HUES64 (cell line): Measurements from ENCODE around the gene DUOX2.

Source experiments
- H3K27ac ChIP-seq: 2 replicates; pipeline ENCODE4 v1.7.0; 2013; ENCODE audit warnings: low read depth, low read length, inconsistent platforms
- H3K27me3 ChIP-seq: 2 replicates; pipeline ENCODE4 v1.6.1; 2013; ENCODE audit warnings: mild to moderate bottlenecking, low read length; ENCODE audit not compliant: insufficient read depth
- H3K36me3 ChIP-seq: 2 replicates; pipeline ENCODE4 v1.6.1; 2013; ENCODE audit warnings: mild to moderate bottlenecking, low read length; ENCODE audit not compliant: insufficient read depth
- H3K4me1 ChIP-seq: 2 replicates; pipeline ENCODE4 v1.6.1; 2013; ENCODE audit warnings: mild to moderate bottlenecking, low read length, moderate library complexity; ENCODE audit not compliant: insufficient read depth
- H3K4me3 ChIP-seq: 2 replicates; pipeline ENCODE4 v1.5.1; 2013; ENCODE audit warnings: mild to moderate bottlenecking, low read length, moderate library complexity
- H3K9ac ChIP-seq: 2 replicates; pipeline ENCODE4 v1.6.1; 2013; ENCODE audit warnings: mild to moderate bottlenecking, low read depth, low read length
- H3K9me3 ChIP-seq: 2 replicates; pipeline ENCODE4 v1.6.1; 2013; ENCODE audit warnings: low read depth, low read length; ENCODE audit not compliant: insufficient read depth
- WGBS: fragments of 150-250, 120-280 bp; methylation state at CpG from one replicate; pipeline ENCODE4 v1.1.7; 2013; ENCODE audit warnings: missing lambda C conversion rate; 5-methylcytosine and 5-hydroxymethylcytosine counted together

DUOX2 gene

GRCh38 chr15:45117308-45118130 lies 3.5 kb upstream of the DUOX2 start:
- Histone ChIP-seq H3K4me3 (peak overlapping the region; percentile 17; the same call in 1 of the 2 replicates), H3K4me1 (peaks cover 13% of the 10 kb centered on the region; the same call in 1 of the 2 replicates), H3K9ac (no peak overlapping the region), H3K9me3 (no peaks in the 10 kb centered on the region; the same call in 1 of the 2 replicates), H3K27ac (no peak overlapping the region), H3K36me3 (no peaks in the 10 kb centered on the region), H3K27me3 (peaks cover 60% of the 10 kb centered on the region)
- WGBS: 88% methylated on average over 33 of the region's 33 CpGs

DNA sequence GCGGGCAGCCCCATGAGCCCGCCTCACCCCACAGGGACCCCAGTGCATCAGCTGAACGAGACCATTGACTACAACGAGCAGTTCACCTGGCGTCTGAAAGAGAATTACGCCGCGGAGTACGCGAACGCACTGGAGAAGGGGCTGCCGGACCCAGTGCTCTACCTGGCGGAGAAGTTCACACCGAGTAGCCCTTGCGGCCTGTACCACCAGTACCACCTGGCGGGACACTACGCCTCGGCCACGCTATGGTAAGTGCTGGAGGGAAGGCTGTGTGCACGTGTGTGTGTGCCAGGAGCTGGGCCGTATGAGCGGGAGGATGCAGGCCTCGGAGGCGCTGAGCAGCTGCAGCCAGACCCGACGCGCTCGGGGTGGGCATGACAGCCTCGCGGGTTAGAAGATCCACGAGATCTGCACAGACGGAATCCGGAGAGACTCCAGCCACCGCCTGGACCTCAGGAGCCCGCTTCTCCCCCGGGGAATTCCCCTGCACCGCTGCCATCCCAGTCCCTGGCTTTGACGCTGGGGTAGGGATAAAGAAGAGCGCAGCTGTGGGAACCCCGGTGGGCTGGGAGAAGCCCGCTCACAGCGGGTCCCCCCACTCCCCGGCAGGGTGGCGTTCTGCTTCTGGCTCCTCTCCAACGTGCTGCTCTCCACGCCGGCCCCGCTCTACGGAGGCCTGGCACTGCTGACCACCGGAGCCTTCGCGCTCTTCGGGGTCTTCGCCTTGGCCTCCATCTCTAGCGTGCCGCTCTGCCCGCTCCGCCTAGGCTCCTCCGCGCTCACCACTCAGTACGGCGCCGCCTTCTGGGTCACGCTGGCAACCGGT lies 2.7 kb upstream of the DUOX2 start:
- Histone ChIP-seq H3K4me1 (peaks cover 17% of the 10 kb centered on the region; the same call in 1 of the 2 replicates), H3K4me3 (no peak overlapping the region), H3K27me3 (peaks cover 68% of the 10 kb centered on the region), H3K9me3 (no peaks in the 10 kb centered on the region; the same call in 1 of the 2 replicates), H3K9ac (no peak overlapping the region), H3K36me3 (no peaks in the 10 kb centered on the region), H3K27ac (no peak overlapping the region)
- WGBS: 92% methylated on average over 65 of the region's 65 CpGs

DNA sequence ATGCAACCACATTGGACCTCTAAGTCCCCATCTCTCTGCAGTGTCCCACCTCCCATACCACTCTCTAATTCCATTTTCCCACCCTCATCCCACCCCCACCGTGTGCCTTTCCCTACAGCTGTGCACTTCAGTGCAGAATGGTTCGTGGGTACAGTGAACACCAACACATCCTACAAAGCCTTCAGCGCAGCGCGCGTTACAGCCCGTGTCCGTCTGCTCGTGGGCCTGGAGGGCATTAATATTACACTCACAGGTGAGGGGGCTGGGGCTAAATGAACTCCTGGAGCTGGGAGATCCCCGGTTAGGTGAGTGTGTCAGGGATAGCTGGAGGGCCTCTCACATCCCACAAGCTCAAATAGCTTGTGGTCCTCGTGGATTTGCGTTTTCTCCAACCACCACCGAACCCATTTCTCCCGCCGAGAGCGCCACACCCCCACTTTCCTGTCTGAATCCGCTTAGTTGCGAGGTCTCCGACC lies 2.1 kb upstream of the DUOX2 start:
- WGBS: 92% methylated on average over 18 of the region's 19 CpGs
- peaks cover 74% of the 10 kb centered on the region for H3K27me3 ChIP-seq
- no peak overlapping the region for H3K4me3 ChIP-seq
- no peaks in the 10 kb centered on the region for H3K36me3 ChIP-seq
- no peaks in the 10 kb centered on the region; the same call in 1 of the 2 replicates for H3K9me3 ChIP-seq
- H3K4me1 ChIP-seq: peaks cover 17% of the 10 kb centered on the region; the same call in 1 of the 2 replicates
- no peak overlapping the region for H3K9ac ChIP-seq
- H3K27ac ChIP-seq: no peak overlapping the region

DNA sequence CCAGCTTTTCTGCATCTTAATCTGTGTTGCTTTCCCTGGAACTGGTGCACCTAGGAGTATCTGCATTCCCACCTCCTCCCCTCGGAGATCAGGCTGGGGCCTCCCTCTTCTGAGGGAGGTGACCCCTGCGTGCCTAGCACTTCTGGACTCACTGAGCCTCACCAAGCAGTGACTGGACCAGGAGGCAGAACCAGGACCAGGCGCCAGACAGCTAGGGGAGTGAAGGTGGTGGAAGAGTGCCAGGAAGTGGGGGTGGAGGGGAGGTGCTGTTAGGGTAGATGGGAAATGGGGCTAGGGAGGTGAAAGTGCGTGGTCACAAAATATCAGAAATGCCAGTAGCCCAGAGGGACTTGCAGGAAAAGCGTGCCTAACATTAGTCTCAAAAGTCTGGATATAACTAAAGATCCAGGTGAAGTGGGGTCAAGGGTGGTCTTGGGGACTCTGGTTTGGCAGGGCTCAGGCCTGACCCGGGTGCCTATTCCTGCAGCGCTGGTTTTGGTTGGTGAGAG lies 1.4 kb upstream of the DUOX2 start:
- Histone ChIP-seq H3K4me3 (no peak overlapping the region), H3K9ac (no peak overlapping the region), H3K4me1 (peaks cover 17% of the 10 kb centered on the region; the same call in 1 of the 2 replicates), H3K36me3 (no peaks in the 10 kb centered on the region), H3K27me3 (peaks cover 78% of the 10 kb centered on the region), H3K27ac (no peak overlapping the region), H3K9me3 (no peaks in the 10 kb centered on the region; the same call in 1 of the 2 replicates)
- 87% methylated on average over 7 of the region's 7 CpGs for WGBS

GRCh38 chr15:45114751-45115085 lies 746 bp upstream of the DUOX2 start:
- WGBS: 46% methylated on average over 2 of the region's 2 CpGs
- Histone ChIP-seq H3K4me1 (peaks cover 17% of the 10 kb centered on the region; the same call in 1 of the 2 replicates), H3K9ac (no peak overlapping the region), H3K36me3 (no peaks in the 10 kb centered on the region), H3K27ac (no peak overlapping the region), H3K27me3 (peaks cover 84% of the 10 kb centered on the region), H3K9me3 (no peaks in the 10 kb centered on the region; the same call in 1 of the 2 replicates), H3K4me3 (peak overlapping the region; percentile 44; the same call in 1 of the 2 replicates)

DNA sequence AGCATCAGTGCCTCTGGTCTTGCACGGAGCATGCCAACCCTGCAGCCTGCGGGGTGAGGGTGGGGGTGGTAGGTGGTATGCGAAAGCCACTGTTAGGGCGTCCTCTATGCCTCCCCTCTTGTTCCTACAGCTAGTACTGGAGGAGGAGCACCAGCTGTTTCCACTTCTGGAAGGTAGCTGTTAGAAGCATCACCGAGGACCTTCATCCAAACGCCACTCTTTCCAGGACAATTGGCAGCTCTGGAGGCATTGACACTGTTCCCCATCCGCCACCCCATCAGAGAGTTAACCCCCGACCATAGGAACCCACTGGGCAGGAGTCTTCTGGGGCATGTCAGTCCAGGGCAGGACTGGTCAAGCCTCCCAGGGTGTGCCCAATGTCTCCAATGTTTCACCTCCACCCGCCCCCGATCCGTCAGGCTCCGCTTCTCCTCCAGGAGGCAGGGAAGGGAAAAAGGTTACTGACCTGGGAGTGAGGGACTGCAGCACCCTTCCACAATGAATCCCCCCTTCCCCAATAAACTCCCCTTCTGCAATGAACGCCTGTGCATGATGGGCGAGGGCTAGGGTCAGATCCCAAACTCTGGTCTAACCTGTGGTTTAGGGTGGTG lies 487 bp downstream of the DUOX2 start:
- Histone ChIP-seq H3K9ac (no peak overlapping the region), H3K4me1 (peaks cover 17% of the 10 kb centered on the region; the same call in 1 of the 2 replicates), H3K36me3 (no peaks in the 10 kb centered on the region), H3K9me3 (no peaks in the 10 kb centered on the region; the same call in 1 of the 2 replicates), H3K27me3 (peaks cover 90% of the 10 kb centered on the region), H3K27ac (no peak overlapping the region), H3K4me3 (peak overlapping the region; percentile 45)
- WGBS: 21% methylated on average over 9 of the region's 14 CpGs

DNA sequence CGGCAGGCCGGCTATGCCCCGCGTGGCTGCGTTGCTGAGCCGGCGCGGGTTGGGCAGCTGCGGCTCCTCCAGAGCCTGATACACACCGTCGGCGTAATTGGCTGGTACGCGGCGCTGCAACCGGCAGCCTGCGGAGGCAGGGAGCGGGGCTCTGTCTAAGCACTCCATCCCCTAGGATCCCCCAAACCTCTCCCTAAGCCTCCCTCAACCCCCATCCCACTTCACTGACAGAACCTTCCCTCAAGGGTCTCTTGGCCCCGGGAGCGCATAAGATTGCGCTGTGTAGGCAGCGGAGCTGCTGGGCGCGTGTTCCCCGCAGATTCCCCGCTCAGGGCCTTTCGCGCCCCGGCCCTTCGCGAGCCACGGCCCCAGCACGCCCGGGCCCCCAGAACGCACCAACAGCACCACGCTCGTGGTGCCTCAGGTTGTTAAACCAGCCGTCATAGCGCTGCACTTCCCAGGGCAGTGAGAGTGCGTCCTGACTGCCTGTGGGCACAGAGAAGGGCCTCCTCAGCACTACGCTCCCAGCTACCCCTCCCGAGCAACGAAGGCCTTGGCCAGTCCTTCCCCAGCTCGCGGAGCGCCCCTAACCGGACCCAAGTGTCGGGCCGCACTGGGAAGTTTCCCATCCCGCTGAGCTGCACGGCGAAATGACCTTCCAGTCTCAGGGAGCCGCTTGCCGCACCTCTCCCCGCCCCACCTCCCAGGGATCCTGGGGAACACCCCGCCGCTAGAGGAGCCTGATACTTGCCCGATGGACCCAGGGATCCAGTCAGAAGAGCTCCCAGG lies 1.2 kb downstream of the DUOX2 start:
- Histone ChIP-seq H3K9me3 (no peaks in the 10 kb centered on the region; the same call in 1 of the 2 replicates), H3K9ac (no peak overlapping the region), H3K27ac (no peak overlapping the region), H3K4me3 (peak overlapping the region; percentile 45), H3K36me3 (no peaks in the 10 kb centered on the region), H3K27me3 (peaks cover 88% of the 10 kb centered on the region), H3K4me1 (peaks cover 17% of the 10 kb centered on the region; the same call in 1 of the 2 replicates)
- 2% methylated on average over 57 of the region's 58 CpGs for WGBS

DNA sequence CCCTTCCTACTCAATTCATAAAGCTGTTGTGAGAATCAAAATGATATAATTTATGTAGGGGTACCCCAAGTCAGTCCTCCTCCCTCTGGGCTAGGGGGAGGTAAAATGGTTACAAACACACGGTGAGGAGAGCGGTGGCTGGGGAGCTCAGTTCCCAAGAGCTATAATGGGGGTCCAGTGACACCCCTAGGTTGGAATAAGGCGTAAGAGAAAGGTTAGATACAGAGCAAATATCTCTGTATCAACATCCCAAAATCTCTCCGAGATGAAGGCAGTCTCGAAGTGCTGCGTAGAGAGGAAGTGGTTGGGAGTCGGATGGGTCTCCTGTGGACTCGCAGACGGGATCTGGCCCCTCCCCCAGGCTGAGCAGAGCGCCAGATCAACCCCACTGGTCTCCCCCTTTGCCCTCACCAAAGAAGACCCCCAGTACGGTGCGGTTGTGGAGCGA lies 1.8 kb downstream of the DUOX2 start:
- Histone ChIP-seq H3K27me3 (peaks cover 82% of the 10 kb centered on the region), H3K4me1 (peaks cover 17% of the 10 kb centered on the region; the same call in 1 of the 2 replicates), H3K9ac (no peak overlapping the region), H3K9me3 (no peaks in the 10 kb centered on the region; the same call in 1 of the 2 replicates), H3K4me3 (peak overlapping the region; percentile 45), H3K36me3 (no peaks in the 10 kb centered on the region), H3K27ac (no peak overlapping the region)
- 11% methylated on average over 11 of the region's 13 CpGs for WGBS

DNA sequence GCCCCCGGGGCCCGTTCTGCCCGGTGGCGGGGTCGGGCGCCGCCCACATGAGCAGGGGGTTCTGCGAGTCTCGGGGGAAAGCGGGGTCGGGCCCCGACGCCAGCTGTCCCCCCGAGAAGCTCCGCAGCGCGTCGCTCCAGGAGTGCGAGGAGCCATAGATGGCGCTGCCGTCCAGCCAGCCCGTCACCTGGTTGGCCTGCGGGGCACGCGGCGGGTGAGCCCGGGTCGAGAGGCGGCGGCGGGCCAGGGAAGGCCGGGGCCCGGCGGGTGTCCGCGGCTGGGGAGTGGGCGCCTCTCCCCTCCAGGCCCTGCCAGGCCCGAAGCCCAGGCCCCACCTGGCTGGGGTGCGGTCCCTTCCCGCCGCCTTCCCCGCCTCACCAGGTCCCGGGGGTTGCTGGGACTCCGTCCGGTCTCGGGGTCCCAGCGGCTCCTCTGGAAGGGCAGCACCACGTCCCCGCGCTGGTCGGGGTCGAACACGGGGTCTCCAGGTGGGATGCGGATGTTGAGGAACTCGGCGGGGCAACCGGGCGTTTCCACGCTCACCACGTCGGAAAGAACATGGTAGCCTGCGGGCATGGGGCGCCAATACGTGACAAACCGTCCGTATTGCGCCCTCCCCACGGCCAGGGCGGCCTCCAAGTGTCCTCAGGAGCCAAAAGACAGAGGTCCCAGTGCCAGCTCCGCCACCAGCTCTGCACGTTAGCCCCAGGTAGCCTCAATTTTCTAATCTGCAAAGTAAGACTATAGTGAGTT lies 2.4 kb downstream of the DUOX2 start:
- Histone ChIP-seq H3K27ac (no peak overlapping the region), H3K4me3 (peak overlapping the region; percentile 45; the same call in 1 of the 2 replicates), H3K9ac (no peak overlapping the region), H3K27me3 (peaks cover 76% of the 10 kb centered on the region), H3K4me1 (peaks cover 17% of the 10 kb centered on the region; the same call in 1 of the 2 replicates), H3K9me3 (no peaks in the 10 kb centered on the region; the same call in 1 of the 2 replicates), H3K36me3 (no peaks in the 10 kb centered on the region)
- 49% methylated on average over 69 of the region's 71 CpGs for WGBS
